Measurements from ENCODE around the gene OR10X1. TPM values are rescaled to one million over a fixed set of nuclear protein-coding genes. Genes with fewer than 3 reads are reported as not detected.

Gene OR10X1
- total RNA-seq, result not detected in 2 replicates

DNA sequence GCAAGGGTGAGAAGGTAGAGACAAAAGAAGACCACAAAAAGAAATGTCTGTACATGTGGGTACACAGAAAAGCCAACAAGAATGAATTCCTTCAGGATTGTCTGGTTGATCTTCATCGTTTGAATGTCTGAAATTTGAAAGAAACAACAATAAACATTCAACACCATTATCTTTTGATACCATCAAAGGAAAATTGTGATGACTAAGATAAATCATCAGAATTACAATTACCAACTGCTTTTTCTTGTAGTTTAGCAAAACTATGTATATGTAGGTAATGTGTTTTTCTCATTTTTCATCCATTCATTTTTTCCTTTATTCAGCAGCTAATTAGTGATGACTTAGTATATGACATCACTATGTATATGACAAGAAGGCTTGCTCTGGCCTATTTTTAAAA lies at the start of gene OR10X1:
Gene OR10X1 (minus strand): TSS at position 167 of the 400 bp plus-strand sequence. CDS start 0 bp downstream, at position 167.

DNA sequence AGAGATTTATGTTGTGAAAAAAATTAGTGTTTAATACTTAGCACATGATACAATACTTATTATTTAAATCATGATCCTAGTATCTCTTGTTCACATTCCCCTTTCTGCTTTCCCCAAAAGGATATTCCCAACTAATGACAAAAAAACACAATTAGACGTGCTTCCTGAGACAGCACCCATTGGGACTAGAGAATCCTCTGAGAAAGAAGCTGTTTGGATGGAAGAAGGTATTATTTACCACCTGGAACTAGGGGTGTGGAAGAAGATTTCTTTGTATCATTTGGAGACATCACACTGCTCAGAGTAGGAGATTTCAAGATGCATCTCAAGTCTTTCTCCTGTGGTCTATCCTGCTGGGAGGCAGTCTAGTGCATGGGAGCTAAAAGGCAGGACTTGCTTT lies 25.3 kb upstream of the OR10X1 start, which contains the start of gene OR10Z1:
Gene OR10Z1 (plus strand): TSS at position 301 of the 400 bp plus-strand sequence. CDS start 1,171 bp downstream, outside the sequence.

GRCh38 chr1:158570480-158570879 lies 9.2 kb downstream of the OR10X1 start, which contains the start of gene OR6P1:
OR6P1 (minus strand) TSS chr1:158570580; CDS start chr1:158563604, 6,976 bp downstream.

GRCh38 chr1:158554352-158554751 lies 25.3 kb downstream of the OR10X1 start, which contains the start of gene OR6Y1:
OR6Y1 (minus strand) TSS chr1:158554405; CDS start chr1:158548105, 6,300 bp downstream.

Other genes starting within 250 kb of the OR10X1 start
- gene CD1B, start 248.4 kb downstream of the OR10X1 start, total RNA-seq, result not detected in 2 replicates
- not detected in 2 replicates for gene CD1E, start 226.0 kb downstream of the OR10X1 start, total RNA-seq
- not detected in 2 replicates for gene OR10T2, start 180.4 kb downstream of the OR10X1 start, total RNA-seq
- gene OR10K2, start 153.7 kb downstream of the OR10X1 start, total RNA-seq, result not detected in 2 replicates
- not detected in 2 replicates for gene OR10K1, start 118.1 kb downstream of the OR10X1 start, total RNA-seq
- gene OR10R2, start 107.7 kb downstream of the OR10X1 start, total RNA-seq, result not detected in 2 replicates
- gene OR6Y1, start 25.5 kb downstream of the OR10X1 start, total RNA-seq, result not detected in 2 replicates
- gene OR6P1, start 9.3 kb downstream of the OR10X1 start, total RNA-seq, result not detected in 2 replicates
- not detected in 2 replicates for gene OR10Z1, start 25.4 kb upstream of the OR10X1 start, total RNA-seq
- gene SPTA1, start 106.8 kb upstream of the OR10X1 start, total RNA-seq, result under 0.01 and 0.19 TPM in 2 replicates
- not detected in 2 replicates for gene OR6K2, start 120.8 kb upstream of the OR10X1 start, total RNA-seq
- not detected in 2 replicates for gene OR6K3, start 140.8 kb upstream of the OR10X1 start, total RNA-seq
- gene OR6K6, start 174.8 kb upstream of the OR10X1 start, total RNA-seq, result not detected in 2 replicates
- gene OR6N1, start 192.3 kb upstream of the OR10X1 start, total RNA-seq, result not detected in 2 replicates
- not detected in 2 replicates for gene OR6N2, start 201.3 kb upstream of the OR10X1 start, total RNA-seq

Measured in regular cardiac myocyte (primary cell).